GM21529 (cell line): Measurements from ENCODE around the gene PRAC1.

ENCODE experiments used
- ATAC-seq: cut with Tn5 transposase; IDR thresholded peaks from one replicate; pipeline ENCODE4 v1.9.1; 2021; ENCODE audit not compliant: unreplicated experiment

PRAC1 gene

DNA sequence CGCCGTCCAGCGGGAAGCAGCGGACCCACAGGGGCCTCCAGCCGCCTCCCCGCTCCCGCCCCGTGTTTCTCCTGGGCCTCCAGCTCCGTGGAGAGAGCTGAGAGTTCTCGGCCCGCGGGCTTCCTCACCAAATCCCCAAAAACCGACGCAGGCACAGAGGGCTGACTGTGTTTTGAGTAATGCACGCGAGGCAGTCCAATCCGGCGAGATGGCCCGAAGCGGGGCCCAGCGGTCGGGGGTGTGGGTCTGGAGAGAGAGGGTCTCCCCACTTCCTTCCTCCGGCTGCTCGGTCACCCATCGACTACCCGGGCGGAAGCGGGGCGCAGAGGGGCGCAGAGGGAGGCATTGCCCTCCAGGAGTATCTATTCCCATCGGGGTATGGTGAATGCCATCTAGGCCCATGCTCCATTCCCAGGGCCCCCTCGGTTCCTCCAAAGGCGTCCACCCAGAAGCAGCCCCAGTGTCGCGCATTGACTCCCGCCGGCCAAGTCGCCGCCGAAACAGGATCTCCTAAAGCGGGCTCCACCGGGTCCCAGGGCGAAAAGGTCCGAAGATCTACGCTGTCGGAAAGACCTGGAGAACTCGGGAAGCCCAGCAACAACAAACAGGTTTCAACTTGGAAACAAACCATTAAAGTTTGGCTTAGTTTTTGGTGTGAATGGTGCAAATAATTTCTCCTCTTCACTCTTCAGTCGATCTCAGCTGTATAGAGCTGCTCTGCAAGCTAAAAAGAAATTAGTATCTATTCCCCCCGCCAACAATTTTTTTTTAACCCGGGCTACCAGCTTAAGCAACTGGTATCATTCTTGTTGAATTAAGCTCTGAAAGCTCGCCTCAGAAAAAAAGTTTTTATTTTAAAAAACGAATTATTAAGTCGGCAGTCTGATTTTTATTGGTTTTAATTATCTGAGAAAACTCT lies 25.4 kb upstream of the PRAC1 start:
- ATAC-seq: no peak

DNA sequence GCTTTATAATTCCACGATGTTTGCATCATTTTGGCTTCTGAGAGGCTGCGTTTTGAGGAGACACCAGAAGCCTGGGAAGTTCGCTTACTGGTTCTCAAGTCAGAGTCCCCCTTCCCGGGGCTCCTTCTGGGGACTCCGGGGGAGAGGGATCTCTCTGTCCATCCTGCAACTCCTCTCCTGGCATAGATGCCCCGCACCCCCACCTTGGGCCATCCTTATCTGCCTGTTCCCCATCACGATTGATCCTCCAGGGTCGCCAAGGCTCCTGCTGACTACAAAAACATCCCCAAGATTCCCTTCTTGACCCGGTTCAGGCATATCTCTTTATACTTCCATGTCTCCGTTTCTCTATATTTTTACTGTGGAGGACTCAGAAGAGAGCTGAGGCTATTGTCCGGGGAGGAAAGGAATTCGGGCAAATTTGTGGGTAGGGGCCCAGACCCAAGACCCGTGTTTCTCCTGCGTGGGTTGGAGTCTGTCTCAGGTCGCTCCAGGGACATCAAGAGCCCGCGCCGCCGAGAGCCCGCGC lies 24.7 kb upstream of the PRAC1 start:
- no peak for ATAC-seq

DNA sequence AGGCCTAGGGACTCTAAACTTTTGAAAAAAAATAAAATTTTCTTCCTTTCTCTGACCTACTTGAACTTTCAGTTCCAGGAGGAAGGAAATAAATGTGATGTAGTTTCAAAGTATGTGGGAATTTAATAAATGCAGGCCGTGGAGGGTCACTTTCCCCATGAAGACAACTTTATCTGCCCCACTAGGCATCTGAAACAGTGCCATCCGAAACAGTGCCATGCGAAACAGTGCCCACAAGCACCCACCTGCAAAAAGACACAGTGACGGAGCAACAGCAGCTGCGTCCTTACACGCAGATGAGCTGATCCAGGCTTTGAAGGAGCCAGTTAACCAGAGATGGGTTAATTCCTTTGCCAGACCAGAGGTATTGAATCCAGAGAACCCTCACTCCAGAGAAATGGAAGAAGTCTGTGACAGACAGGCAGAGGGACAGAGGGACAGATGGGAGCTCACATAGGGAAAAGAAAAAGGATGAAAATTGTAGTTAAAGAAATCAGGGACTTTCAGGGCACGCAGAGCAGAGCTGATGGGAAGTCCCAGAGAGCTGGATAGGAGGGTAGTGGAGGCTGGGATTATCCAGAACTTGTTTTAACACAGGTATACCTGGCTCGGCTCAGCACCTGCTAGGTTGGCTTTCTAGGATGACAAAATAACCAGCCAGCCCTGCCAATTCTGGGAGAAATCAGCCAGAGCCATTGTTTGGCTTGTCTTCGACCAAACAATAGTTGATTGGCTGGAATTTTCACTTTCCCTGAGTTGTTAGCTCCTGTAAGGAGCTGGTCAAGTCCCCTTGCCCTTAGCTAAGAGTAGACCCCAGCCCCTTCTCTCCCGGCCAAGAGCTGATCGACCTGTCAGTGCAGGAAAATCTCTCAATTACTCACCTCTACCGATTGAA lies 23.3 kb upstream of the PRAC1 start:
- no peak for ATAC-seq

DNA sequence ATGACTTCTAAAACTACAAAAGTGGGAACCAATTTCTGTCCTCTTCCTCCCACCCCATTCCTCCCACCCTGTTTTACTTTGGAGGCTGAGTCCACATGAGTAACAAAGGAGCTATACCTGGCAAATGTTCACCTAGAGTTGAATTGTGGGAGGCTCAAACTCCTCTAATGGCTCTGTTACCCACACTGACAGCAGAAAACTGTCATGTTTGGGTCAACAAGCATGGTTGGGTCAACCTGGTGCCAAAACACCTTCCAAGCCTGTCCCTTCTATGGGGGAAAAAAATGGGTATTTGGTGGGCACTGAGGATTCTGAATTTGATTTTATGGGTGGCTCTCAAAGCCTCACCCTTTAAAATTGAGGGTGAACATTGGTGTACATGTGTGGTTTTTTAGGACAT lies 18.2 kb upstream of the PRAC1 start:
- no peak for ATAC-seq

DNA sequence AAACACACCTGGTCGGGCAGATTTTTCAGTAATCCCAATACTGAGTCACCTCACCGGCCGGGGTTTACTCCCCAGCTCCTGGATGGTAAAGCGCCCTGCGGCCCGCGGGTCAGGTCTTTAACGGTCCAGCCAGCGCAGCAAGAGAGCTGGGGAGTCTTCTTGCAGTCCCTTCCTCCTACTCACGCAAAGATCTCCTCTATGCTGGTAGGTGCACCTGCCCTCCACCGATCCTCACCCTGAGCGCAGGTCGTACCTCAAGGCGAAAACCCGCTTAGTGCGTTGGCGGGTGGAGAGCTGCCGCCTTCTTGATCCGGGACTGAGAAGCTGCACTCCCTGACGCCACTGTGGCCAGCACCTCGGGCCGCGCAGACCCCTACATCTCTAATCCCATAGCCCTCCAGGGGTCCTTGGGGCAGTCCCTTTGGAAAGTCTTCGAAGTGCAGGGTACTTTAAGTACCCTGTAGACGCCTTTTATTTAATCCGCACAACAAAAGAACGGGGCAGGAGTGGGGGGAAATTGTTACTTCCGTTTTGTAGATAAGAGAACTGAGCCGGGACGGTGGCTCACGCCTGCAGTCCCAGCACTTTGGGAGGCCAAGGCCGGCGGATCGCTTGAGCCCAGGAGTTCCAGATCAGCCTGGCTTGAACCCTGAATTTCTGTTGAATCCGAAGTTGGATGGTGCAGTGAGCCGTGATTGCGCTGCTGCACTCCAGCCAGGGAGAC lies 16.6 kb upstream of the PRAC1 start:
- no peak for ATAC-seq

DNA sequence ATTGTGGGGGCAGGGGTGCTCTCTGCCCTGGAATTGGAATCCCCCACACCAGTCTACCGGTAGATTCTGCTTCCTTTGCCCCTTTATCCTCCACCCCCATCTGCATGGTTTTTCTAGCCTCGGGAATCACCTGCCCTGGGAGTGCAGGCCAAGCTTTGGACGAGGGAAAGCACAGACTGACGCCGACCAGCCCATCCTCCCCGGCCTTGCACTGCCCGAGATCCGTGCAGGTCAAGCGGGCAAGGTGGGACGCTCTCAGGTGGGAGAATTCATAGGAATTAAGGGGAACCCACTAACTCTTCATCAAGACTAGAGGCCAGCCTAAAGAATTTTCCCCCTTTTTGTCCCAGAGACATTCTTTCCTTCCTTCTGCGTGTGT lies 16.1 kb upstream of the PRAC1 start:
- no peak for ATAC-seq

DNA sequence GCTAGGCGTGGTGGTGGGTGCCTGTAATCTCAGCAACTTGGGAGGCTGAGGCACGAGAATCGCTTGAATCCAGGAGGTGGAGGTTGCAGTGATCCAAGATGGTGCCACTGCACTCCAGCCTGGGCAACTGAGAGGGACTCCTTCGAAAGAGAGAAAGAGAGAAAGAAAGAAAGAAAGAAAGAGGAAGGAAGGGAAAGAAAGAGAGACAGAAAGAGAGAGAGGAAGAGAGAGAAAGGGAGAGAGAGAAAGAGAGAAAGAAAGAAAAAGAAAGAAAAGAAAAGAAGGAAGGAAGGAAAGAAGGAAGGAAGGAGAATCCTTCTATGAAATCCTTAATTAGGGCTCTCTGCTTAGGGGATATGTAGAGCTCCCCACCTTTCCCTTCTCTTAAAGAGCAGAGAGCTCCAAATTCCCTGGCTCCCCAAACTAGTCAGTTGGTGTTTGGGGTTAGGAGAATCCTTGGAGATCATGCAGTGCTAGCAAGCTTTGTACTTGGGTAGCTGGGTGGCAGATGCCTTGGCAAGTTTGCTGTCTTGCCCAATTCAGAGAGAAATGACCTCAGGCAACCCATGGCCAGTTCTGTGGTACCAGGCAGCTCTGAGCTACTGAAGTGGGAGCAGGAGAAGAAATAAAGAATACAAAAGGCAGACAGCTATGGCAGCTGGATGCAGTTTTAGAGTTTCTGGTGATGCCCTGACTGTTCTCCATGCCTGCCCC lies 15.2 kb upstream of the PRAC1 start:
- ATAC-seq: no peak

DNA sequence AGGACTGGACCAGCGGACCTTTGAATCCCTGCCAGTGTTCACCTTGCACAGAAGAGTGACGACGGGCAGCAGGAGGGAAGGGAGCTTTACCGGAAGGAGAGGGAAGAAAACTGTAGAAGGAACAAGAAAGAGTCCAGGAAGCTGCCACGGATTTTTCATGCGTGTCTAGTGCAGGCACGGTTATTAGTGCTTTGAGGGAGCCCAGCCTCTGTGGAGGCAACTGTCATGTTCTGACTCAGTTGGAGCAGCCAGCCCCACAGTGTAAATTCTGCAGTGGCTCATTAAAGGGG lies 12.7 kb upstream of the PRAC1 start:
- no peak for ATAC-seq

DNA sequence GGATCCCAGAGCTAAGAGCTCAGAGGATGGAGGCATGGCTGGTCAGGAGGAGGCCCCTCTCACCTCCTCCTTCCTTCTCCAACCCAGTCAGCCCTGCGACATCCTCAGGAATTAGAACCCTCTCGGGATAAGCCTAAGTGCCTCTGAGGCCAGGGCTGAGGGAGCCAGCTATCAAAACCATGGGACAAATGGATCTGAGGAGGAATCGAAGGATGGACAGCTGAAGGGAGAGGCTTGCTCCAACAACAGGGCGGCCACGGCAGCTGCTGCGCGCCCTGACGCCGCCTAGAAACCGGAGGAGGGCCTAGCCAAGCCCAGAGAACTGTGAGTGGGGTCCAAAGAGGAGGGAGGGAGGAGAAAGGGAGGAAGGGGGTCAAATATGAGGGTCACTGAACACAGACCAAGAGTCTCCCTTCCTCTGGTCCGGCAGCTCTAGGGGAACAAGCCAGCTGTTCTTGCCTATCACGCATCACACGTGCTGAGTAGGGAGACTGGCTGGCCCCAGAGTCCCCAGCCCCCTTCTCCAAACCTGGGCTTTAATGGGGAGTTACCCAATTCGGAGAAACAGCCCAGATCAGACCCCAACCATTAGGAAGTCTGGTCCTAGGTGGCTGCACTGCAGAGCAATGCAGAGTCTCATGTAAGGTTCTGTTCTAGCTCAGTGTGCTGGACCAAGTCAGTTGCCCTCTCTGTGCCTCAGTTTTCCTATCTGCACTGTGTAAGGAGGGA lies 12.2 kb upstream of the PRAC1 start:
- no peak for ATAC-seq

DNA sequence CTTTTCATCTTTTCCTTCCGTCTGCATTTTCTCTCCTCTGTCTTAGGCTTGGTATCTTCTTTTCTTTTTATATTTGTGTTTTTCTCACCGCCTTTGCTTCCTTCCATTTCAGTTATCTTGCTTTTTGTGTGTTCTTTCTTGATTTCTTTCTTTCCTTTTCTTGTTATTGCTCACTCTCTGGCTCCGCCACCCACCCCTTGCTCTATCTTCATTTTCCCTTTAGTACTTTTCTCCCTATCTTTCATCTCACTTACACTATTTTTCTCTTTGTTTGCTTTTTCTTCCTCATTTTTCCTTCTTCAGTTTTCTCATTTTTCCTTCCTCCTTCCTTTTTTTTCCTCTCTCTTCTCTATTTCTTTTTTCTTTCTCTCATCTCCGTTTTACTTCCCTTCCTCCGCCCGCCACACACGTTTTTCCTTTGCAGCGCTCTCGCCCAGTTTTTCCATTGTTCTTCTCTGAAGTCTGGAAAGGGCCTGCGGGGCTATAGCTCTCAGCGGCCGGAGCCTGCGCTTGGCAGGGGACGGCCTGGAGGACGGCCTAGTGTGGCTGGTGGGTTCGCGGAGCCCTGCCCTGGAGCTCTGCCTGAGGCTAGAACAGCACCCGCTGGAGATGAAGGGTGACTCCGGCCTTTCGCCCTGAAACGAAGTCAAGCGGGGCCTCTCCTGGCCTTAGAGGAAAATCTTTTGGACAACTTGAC lies 11.5 kb upstream of the PRAC1 start:
- ATAC-seq: no peak

DNA sequence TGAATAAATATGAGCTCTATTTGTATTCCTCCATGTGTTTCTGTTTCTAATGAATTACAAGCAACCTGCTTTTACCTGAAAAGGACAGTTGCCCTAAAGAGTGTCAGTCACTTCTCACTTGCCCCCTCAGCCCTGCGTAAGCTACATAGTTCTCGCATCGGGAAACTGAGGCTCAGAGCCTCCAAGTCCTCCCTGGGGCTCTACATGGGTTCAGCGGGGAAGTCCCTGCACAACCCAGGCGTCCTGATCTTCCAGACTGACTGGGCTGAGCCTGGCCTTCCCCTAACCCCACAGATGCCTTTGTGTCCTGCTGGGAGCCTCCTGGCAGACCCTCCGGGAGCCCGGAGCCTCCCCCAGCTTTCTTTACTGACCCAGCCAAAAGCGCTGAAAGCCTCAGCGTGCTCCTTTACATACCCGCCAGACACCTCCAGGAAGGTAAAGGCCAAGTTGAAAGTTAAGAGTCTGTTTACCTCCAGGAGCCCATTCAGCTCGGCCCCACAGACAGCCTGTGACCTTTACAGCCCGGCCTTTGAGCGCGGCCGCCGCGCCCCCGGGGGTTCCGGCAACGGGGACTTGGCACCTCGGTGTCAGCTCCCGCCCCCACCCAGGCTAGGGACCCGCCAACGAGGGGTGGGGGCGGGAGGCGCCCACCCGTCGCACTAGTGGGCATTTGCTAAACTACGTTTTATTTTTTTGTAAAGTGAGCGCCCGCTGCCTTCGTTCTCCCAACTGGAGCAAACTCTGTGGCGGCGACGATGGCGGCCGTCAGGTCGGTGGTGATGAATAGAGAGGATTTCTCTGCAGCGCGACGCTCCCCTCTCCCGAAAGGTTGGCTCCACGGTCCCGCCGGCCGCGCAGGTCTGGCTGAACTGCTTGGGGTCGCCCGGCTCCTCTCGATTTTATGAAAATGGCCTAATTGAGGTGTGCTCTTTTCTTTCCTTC lies 10.6 kb upstream of the PRAC1 start:
- ATAC-seq: no peak

DNA sequence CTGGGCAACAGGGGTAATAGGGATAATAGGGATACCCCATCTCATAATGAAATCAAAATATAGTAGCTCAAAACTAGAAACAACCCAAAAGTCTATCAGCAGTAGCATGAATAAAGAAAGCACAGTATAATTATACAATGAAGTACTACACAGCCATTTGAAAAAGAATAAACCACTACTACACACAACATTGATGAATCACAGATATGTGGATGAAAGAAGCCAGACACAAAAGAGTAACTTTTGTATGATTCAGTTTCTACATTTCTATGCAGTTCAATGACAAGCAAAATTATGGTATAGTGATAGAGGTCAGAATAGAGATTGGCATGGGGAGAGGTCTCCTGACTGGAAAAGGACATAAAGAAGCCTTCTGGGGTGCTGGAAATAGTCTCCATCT lies 9.0 kb upstream of the PRAC1 start:
- no peak for ATAC-seq

DNA sequence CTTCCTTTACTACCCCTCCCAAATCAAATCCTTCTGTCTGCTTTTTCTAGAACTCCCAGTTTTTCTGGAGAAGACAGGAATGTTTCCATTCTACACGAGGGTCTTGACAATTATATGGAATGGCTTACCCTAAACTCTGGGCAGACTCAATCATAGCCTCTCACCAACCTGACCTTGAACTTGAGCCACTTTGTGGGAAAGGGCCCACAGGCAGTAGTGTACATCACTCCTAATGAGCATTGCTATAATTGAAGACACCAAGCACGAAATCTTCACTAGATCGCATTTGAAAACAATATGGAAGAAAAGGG lies 7.9 kb upstream of the PRAC1 start:
- ATAC-seq: no peak

DNA sequence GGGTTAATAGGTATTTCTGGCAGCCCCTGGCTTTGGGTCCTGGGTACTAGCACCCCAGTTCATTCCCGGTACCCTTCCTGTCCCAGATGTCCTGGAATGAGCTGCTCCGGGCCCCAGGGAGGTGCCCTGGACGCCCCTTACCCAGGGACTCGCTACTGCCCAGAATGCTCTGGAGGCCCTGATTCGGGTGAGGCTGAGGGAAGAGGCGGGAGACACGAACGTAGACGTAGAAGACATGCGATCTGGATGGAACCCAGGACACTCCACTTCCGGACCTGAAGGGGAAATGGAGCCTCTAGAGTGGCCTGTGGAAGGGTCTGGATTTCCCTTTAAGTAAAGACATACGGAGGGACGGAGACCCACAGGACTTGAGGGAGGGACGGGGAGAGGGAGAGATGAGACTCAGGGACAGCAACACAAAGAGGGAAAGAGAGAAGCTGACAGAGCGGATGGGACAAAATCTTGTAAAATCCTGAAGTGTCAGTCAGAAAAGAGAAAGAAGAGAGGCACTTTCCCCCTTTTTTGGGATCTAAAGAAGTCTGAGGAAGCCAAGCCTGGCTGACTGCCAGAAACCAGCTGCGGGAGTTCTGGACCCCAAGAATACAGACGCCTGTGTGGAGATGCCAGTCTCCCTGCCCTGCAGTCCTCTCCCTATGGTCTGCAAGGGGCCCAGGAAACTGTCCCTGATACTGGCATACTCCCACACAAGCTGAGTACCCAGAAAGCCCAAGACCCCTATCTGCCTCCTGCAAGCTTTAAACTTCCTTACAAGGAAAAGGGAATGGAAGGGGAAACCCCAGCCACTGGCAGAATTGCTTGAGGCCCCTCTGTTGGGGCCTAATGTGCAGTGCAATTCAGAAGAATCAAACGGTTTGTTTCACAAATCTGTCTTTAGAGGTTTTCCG lies 7.3 kb upstream of the PRAC1 start:
- no peak for ATAC-seq

DNA sequence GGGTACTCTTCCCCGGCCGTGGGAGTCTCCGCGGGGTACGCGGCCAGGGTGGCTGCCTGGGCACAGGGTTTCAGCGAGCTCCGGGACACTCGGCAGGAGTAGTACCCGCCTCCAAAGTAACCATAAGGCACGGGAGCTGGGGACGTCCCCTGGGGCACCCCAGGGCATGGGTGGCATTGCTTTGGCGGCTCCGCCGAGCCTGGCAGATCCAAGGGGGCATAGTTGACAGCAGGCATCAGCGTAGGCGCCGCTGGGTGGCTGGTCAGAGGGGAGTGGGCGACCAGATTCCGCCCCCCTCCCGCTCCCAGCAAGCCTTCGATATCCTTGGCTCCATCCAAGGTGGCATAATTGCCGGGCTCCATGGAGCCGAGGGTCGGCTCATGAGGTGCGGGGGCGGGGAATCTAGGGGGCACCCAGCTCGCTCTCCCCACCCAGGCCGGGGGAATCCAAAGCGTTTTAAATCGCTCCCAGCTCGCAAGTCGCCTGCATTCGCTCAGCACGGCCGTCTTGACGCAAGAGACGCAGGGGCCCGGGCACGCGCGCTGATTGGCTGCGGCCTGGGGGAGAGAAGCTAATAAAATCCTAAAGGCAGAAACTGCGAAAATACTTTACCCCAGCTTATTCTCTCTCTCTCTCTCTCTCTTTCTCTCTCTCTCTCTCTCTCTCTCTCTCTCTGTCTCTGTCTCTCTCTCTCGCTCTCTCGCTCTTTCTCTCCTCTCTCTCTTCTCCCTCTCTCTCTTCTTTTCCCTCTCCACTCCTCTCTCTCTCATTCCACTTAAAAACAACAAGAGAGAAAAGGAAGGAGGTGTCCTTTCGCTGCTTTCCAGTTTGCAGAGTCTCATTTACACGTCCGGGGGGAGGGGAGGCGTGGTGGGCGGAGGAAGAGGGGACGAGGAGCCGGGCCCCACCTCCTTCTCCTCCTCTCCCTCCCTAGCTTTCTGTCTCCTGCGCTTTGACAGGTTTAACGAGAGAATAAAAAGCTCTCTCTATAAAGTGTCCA lies 6.2 kb upstream of the PRAC1 start, which contains the start of gene HOXB13:
Gene HOXB13, minus strand, starts transcription at position 519 of the 1,000 bp plus-strand sequence. Its CDS starts 157 bp downstream, at position 362.
- no peak for ATAC-seq
